Lower leg skin (tissue), 3 donors: ENCODE results near the gene MYD88.

Source experiments
- CTCF ChIP-seq, 3 donors: fragments of 450-650 bp; IDR thresholded peaks; one replicate each; pipeline ENCODE4 v1.5.1; 2016; ENCODE audit warnings: antibody characterized with exemption in 3 of 3, mild to moderate bottlenecking in 3 of 3, moderate library complexity in 2 of 3
- POLR2A ChIP-seq, 2 donors: fragments of 450-650 bp; IDR thresholded peaks; one replicate each; pipeline ENCODE4 v1.6.1; 2016 to 2017; ENCODE audit warnings: antibody characterized with exemption in 2 of 2, mild to moderate bottlenecking in 1 of 2, moderate library complexity in 1 of 2

GRCh38 chr3:38119248-38119544, 19.3 kb upstream of the MYD88 start:
- TF ChIP-seq POLR2A (IDR thresholded peaks at IDR 0.05) (no peak), CTCF (IDR thresholded peaks at IDR 0.05) (no peak)
